ENCODE measurements around the gene RBM27.

The RBM27 gene

DNA sequence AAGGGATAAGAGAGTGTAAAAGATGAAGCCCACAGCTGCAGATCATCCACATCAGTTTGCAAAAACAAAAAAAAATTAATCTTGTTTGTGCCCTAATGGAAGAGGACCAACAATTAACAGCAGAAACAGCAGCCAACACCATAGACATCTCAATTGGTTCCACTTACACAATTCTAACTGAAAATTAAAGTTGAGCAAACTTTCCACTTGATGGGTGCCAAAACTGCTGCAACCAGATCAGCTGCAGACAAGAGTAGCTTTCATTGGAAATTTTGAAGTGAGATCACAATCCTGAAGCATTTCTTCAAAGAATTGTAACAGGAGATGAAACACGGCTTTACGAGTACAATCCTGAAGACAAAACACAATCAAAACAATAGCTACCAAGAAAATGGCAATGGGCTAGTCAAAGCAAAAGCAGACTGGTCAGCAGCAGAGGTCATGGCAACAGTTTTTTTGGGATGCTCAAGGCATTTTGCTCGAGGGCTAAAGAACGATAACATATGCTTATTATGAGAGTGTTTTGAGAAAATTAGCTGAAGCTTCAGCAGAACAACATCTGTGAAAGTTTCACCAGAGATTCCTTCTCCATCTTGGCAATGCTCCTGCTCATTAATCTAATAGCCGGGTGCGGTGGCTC lies 4.1 kb upstream of the RBM27 start:
- TF ChIP-seq CTCF (IDR thresholded peaks at IDR 0.05), result no peak

DNA sequence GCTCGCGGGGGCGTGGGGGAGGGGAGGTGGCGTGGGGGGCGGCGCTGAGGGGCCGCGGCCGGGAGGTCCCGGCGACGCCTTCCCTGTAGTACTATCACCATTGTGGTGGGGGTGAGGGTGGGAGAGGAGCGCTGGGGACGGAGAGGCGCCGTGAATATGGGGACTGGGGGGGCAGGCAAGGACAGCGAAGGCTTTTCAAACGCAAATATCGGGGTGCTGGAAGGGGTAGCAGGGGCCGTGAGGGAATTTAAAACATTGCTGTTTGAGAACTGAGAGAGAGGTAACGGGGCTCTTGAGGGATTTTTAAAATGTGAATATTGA lies 427 bp downstream of the RBM27 start:
- TF ChIP-seq CTCF (IDR thresholded peaks at IDR 0.05), result no peak

DNA sequence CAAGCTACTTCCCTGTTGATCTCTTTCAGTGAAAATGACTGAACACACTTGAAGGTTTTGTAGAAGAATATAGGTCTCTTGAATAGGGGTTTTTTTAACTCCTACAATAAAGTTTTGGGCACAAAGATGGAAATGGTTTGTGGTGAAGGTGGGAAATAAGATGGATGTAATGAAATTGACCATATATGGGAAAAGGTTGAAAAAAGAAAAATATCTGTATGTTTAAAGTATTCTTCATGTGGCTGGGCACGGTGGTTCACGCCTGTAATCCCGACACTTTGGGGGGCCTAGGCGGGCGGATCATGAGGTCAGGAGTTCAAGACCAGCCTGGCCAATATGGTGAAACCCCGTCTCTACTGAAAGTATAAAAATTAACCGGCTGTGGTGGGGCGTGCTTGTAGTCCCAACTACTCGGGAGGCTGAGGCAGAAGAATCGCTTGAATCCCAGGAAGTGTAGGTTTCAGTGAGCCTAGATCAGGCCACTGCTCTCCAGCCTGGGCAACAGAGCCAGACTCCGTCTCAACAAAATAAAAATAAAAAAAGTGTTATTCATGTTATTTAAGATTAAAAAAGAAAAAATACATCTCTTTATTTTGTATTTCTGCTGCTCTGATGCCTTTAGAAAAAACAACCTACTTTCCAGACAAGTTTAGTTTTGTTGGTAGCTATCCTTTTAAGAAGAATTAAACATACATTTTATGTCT lies 2.2 kb downstream of the RBM27 start:
- no peak for TF ChIP-seq CTCF (IDR thresholded peaks at IDR 0.05)

- no peak for TF ChIP-seq CTCF (IDR thresholded peaks at IDR 0.05)
Observed at GRCh38 chr5:146206257-146206656, 2.9 kb downstream of the RBM27 start.

- peak; percentile 20; the same call in 1 of the 2 replicates for TF ChIP-seq CTCF (IDR thresholded peaks at IDR 0.05)
Observed at GRCh38 chr5:146208916-146209522, 5.6 kb downstream of the RBM27 start.

DNA sequence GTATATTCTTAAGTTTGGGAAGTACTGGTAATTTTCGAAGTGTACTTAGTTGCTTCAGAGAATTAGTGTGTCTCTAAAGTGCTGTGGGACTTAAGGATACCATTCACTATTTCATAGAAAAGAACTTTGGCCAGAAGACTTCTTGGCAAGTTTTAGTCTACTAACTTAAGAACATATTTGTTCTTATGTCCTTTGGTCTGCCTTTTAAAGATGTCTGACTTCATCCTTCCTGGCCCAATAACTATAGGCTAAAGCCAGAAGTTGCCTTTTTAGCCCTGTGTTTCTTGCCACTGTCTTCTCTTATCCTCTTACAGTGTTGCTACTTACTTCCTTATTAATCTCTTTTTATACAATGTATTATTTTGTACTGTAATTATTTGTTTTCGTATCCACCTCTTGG lies 6.3 kb downstream of the RBM27 start:
- TF ChIP-seq CTCF (IDR thresholded peaks at IDR 0.05), result no peak

- TF ChIP-seq CTCF (IDR thresholded peaks at IDR 0.05), result no peak
Observed at GRCh38 chr5:146213210-146213826, 9.9 kb downstream of the RBM27 start.

All from LNCAP (cell line).